ENCODE data around the gene MATK. TPM values are rescaled to one million over a fixed set of nuclear protein-coding genes. Genes with fewer than 3 reads are reported as not detected.

MATK gene
- total RNA-seq, 1 experiment from 2014 or later: not detected

DNA sequence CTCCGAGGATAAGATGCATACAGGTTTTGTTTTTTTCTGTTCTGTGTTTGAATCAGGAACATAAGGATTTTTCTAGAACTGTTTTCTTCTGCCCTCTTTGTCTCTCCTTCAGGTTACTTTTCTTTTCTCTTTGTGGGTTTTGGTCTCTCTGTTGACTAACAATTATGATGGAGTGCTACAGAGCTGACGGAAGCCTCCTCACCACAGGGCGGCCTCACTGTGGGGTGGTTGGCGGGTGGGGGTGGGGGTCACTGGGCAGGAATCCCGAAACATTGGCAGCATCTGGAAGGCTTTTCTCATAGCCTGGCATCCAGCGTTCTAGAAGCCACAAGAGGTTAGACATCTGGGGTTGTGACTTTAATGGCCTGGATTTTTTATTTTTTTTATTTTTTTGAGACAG is 12.0 kb upstream of the MATK start:
- no TSS peak for BruUV-seq (replicated peaks)
- CTCF ChIA-PET: no interaction called here
- Mint-ChIP-seq H3K27me3 (ENCODE audit: unreplicated experiment) (peaks cover 62% of the 10 kb centered on the region), H3K4me1 (ENCODE audit: low read depth, unreplicated experiment) (no peaks in the 10 kb centered on the region), H3K27ac (ENCODE audit: unreplicated experiment) (no peak overlapping the region), H3K4me3 (ENCODE audit: low read depth, unreplicated experiment) (no peak overlapping the region), H3K9me3 (ENCODE audit: low read depth, unreplicated experiment) (peaks cover 6% of the 10 kb centered on the region), H3K36me3 (ENCODE audit: insufficient read depth, unreplicated experiment) (no peaks in the 10 kb centered on the region)
- TF ChIP-seq, protein P1, sequence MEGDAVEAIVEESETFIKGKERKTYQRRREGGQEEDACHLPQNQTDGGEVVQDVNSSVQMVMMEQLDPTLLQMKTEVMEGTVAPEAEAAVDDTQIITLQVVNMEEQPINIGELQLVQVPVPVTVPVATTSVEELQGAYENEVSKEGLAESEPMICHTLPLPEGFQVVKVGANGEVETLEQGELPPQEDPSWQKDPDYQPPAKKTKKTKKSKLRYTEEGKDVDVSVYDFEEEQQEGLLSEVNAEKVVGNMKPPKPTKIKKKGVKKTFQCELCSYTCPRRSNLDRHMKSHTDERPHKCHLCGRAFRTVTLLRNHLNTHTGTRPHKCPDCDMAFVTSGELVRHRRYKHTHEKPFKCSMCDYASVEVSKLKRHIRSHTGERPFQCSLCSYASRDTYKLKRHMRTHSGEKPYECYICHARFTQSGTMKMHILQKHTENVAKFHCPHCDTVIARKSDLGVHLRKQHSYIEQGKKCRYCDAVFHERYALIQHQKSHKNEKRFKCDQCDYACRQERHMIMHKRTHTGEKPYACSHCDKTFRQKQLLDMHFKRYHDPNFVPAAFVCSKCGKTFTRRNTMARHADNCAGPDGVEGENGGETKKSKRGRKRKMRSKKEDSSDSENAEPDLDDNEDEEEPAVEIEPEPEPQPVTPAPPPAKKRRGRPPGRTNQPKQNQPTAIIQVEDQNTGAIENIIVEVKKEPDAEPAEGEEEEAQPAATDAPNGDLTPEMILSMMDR (IDR thresholded peaks at IDR 0.05; ENCODE audit: unreplicated experiment): no peak
- DNase-seq: no peak
- intact Hi-C loops (cut with micrococcal nuclease; ENCODE audit: unreplicated experiment): no loop called here

DNA sequence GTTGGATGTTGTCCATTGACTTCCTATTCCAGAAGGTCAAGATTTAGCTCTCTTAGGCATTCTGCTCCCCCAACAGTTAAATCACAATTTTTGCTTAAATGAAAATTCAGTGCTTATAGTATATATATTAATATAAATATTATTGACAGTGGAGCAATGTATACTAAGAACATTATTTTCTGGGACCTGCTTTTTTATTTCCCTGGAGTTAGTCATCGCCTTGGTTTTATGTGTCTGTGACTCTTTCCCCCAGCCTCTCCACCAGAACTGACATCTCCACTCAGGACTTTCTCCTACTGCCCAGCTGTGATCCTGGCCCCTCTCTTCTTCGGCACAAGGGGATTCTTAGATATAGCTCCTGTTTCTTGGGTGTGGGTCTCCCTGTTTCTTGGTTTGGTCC is 10.2 kb upstream of the MATK start:
- intact Hi-C loops (cut with micrococcal nuclease; ENCODE audit: unreplicated experiment): no loop called here
- H3K9me3 Mint-ChIP-seq (ENCODE audit: low read depth, unreplicated experiment): peaks cover 9% of the 10 kb centered on the region
- TF ChIP-seq, protein P1 (IDR thresholded peaks at IDR 0.05; ENCODE audit: unreplicated experiment): no peak
- H3K4me3 Mint-ChIP-seq (ENCODE audit: low read depth, unreplicated experiment): no peak overlapping the region
- H3K27ac Mint-ChIP-seq (ENCODE audit: unreplicated experiment): no peak overlapping the region
- H3K27me3 Mint-ChIP-seq (ENCODE audit: unreplicated experiment): peaks cover 62% of the 10 kb centered on the region
- H3K4me1 Mint-ChIP-seq (ENCODE audit: low read depth, unreplicated experiment): no peaks in the 10 kb centered on the region
- CTCF ChIA-PET: no interaction called here
- DNase-seq: no peak
- no peaks in the 10 kb centered on the region for H3K36me3 Mint-ChIP-seq (ENCODE audit: insufficient read depth, unreplicated experiment)
- no TSS peak for BruUV-seq (replicated peaks)

DNA sequence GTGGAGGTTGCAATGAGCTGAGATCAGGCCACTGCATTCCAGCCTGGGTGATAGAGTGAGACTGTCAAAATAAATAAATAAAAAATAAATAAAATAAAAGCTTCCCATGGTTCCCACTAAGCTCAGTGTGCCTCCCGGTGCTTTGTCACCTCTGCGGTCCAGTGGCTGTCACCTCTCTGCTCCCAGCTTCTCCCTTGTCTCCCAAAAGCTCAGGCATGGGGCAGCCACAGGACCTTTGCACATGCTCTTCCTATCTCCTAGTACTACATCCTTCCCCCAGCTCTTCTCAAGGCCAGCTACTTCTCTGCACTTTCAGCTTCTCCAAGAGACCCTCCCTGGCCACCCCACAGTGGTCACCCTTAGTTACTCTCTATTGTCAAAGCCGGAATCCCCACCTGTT is 7.6 kb upstream of the MATK start:
- BruUV-seq (replicated peaks): no TSS peak

DNA sequence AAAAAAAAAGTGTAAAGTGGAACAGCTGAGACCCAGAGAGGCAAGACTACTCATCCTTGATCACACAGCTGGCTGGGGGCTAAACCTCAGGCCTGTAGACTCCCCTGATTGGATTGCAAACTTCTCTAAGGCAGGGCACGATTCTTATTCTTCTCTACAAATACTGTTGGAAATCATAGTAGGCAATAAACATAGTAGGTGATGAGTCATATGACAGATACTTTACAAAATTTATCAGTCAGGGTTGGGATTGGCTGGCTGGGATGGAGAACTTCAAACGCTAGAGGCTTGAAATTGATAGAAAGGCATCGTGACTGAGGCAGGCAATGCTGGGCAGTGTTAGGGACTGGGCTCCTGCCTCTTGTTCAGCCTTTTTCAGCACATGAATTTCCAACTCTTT is 5.9 kb upstream of the MATK start:
- BruUV-seq (replicated peaks): no TSS peak
- Mint-ChIP-seq H3K4me1 (ENCODE audit: low read depth, unreplicated experiment) (no peaks in the 10 kb centered on the region), H3K9me3 (ENCODE audit: low read depth, unreplicated experiment) (peaks cover 9% of the 10 kb centered on the region), H3K4me3 (ENCODE audit: low read depth, unreplicated experiment) (no peak overlapping the region), H3K27me3 (ENCODE audit: unreplicated experiment) (peaks cover 48% of the 10 kb centered on the region), H3K36me3 (ENCODE audit: insufficient read depth, unreplicated experiment) (no peaks in the 10 kb centered on the region), H3K27ac (ENCODE audit: unreplicated experiment) (no peak overlapping the region)
- no peak for DNase-seq
- intact Hi-C loops (cut with micrococcal nuclease; ENCODE audit: unreplicated experiment): no loop called here
- CTCF ChIA-PET: no interaction called here
- TF ChIP-seq, protein P1 (IDR thresholded peaks at IDR 0.05; ENCODE audit: unreplicated experiment): no peak

More for the DNA sequence above, 7.6 kb upstream of the MATK start:
- Mint-ChIP-seq H3K36me3 (ENCODE audit: insufficient read depth, unreplicated experiment) (no peaks in the 10 kb centered on the region), H3K9me3 (ENCODE audit: low read depth, unreplicated experiment) (peaks cover 9% of the 10 kb centered on the region), H3K27me3 (ENCODE audit: unreplicated experiment) (peaks cover 54% of the 10 kb centered on the region), H3K27ac (ENCODE audit: unreplicated experiment) (no peak overlapping the region), H3K4me3 (ENCODE audit: low read depth, unreplicated experiment) (no peak overlapping the region), H3K4me1 (ENCODE audit: low read depth, unreplicated experiment) (no peaks in the 10 kb centered on the region)
- no peak for DNase-seq
- intact Hi-C loops (cut with micrococcal nuclease; ENCODE audit: unreplicated experiment): no loop called here
- CTCF ChIA-PET: interaction anchor here (0.6 kb wide), 1 partner anchor 71 kb away, joined by 3 read pairs; no protein-coding TSS in a partner anchor
- TF ChIP-seq, protein P1 (IDR thresholded peaks at IDR 0.05; ENCODE audit: unreplicated experiment): no peak
